ENCODE data around the gene CFAP61. TPM values are rescaled to one million over a fixed set of nuclear protein-coding genes. Genes with fewer than 3 reads are reported as not detected.

CFAP61 gene
- total and polyA plus RNA-seq, 2 experiments from 2014 or later: 0.21 TPM; not detected in 1

GRCh38 chr20:20022498-20022897 is 29.8 kb upstream of the CFAP61 start:
- no peak overlapping the region for H3K27ac ChIP-seq (ENCODE audit: low read depth)
- Mint-ChIP-seq H3K4me3 (no peak overlapping the region), H3K36me3 (ENCODE audit: low read depth) (peaks cover 11% of the 10 kb centered on the region), H3K27me3 (ENCODE audit: insufficient read depth, low read depth, poor library complexity) (peaks cover 7% of the 10 kb centered on the region), H3K27ac (no peak overlapping the region), H3K9me3 (no peaks in the 10 kb centered on the region), H3K4me1 (peaks cover 19% of the 10 kb centered on the region)
- no peak overlapping the region for H2AFZ ChIP-seq
- peaks cover 11% of the 10 kb centered on the region for H4K20me1 ChIP-seq (replicated peaks; ENCODE audit: insufficient read depth)
- no peaks in the 10 kb centered on the region for H3F3A ChIP-seq (replicated peaks; ENCODE audit: low read depth)
- no peak for TF ChIP-seq CREB1 (CRISPR knock-in tag; IDR thresholded peaks at IDR 0.05; ENCODE audit: low read depth)
- peaks cover 2% of the 10 kb centered on the region; the same call in 1 of the 2 replicates for H3K36me3 ChIP-seq (ENCODE audit: insufficient read depth)
- H3K4me2 ChIP-seq: no peak overlapping the region
- peaks cover 5% of the 10 kb centered on the region for H3K4me1 ChIP-seq (ENCODE audit: insufficient read depth)
- H3K4me3 ChIP-seq: no peak overlapping the region
- H3K9me2 ChIP-seq (ENCODE audit: insufficient read depth): no peaks in the 10 kb centered on the region
- DNase-seq (ENCODE audit: low spot score) (no peak), ATAC-seq (no peak)
- H3K79me2 ChIP-seq (replicated peaks; ENCODE audit: insufficient read depth): peaks cover 93% of the 10 kb centered on the region
- no peaks in the 10 kb centered on the region for H3K27me3 ChIP-seq (ENCODE audit: insufficient read depth)

- no peak overlapping the region for H3K27ac ChIP-seq (ENCODE audit: low read depth)
- peaks cover 6% of the 10 kb centered on the region for H4K20me1 ChIP-seq (replicated peaks; ENCODE audit: insufficient read depth)
- H3K36me3 ChIP-seq (ENCODE audit: insufficient read depth): peaks cover 5% of the 10 kb centered on the region; the same call in 1 of the 2 replicates
- no peaks in the 10 kb centered on the region for H3K9me2 ChIP-seq (ENCODE audit: insufficient read depth)
- DNase-seq (ENCODE audit: low spot score) (no peak), ATAC-seq (no peak)
- no peak overlapping the region for H3K4me2 ChIP-seq
- H3K27me3 ChIP-seq (ENCODE audit: insufficient read depth): no peaks in the 10 kb centered on the region
- no peak overlapping the region for H3K4me3 ChIP-seq
- no peak for TF ChIP-seq CREB1 (CRISPR knock-in tag; IDR thresholded peaks at IDR 0.05; ENCODE audit: low read depth)
- no peak for TF ChIP-seq JUNB (IDR thresholded peaks at IDR 0.05; ENCODE audit: unreplicated experiment)
- TF ChIP-seq ETS1 (IDR thresholded peaks at IDR 0.05): no peak
- TF ChIP-seq EZH2 (IDR thresholded peaks at IDR 0.05; ENCODE audit: low read depth, unreplicated experiment): no peak
- no peak for TF ChIP-seq EZH2phosphoT487 (IDR thresholded peaks at IDR 0.05; ENCODE audit: unreplicated experiment)
- TF ChIP-seq NANOG (IDR thresholded peaks at IDR 0.05; ENCODE audit: borderline replicate concordance): no peak
- TF ChIP-seq ZNF462 (CRISPR knock-in tag; IDR thresholded peaks at IDR 0.05): no peak
- no peak for TF ChIP-seq ZNF331 (CRISPR knock-in tag; IDR thresholded peaks at IDR 0.05; ENCODE audit: low read depth)
- peaks cover 15% of the 10 kb centered on the region for H3K4me1 Mint-ChIP-seq
- H3K9me3 Mint-ChIP-seq: no peaks in the 10 kb centered on the region
- H3K79me2 ChIP-seq (replicated peaks; ENCODE audit: insufficient read depth): peaks cover 93% of the 10 kb centered on the region
- H3K4me3 Mint-ChIP-seq: no peak overlapping the region
- no peak overlapping the region for H2AFZ ChIP-seq
- H3F3A ChIP-seq (replicated peaks; ENCODE audit: low read depth): no peaks in the 10 kb centered on the region
- no peak overlapping the region for H3K27ac Mint-ChIP-seq
- peaks cover 6% of the 10 kb centered on the region for H3K27me3 Mint-ChIP-seq (ENCODE audit: insufficient read depth, low read depth, poor library complexity)
- peaks cover 14% of the 10 kb centered on the region for H3K36me3 Mint-ChIP-seq (ENCODE audit: low read depth)
- H3K4me1 ChIP-seq (ENCODE audit: insufficient read depth): peaks cover under 1% of the 10 kb centered on the region; the same call in 1 of the 2 replicates
These were observed 28.9 kb upstream of the CFAP61 start for GRCh38 chr20:20023395-20023794.

All from GM23338 (cell line).